NCI-H146 (cell line): ENCODE results near the gene DENND6A.
"Not testable (repeated sequence)": the region's sequence is repeated elsewhere in the genome, so short reads cannot be mapped to it uniquely, and the experiment has no call there.

Experiments
- DNase-seq: peaks from one replicate; lab custom pipeline; 2025; lab: John Stamatoyannopoulos, UW

The DENND6A gene, protein sequence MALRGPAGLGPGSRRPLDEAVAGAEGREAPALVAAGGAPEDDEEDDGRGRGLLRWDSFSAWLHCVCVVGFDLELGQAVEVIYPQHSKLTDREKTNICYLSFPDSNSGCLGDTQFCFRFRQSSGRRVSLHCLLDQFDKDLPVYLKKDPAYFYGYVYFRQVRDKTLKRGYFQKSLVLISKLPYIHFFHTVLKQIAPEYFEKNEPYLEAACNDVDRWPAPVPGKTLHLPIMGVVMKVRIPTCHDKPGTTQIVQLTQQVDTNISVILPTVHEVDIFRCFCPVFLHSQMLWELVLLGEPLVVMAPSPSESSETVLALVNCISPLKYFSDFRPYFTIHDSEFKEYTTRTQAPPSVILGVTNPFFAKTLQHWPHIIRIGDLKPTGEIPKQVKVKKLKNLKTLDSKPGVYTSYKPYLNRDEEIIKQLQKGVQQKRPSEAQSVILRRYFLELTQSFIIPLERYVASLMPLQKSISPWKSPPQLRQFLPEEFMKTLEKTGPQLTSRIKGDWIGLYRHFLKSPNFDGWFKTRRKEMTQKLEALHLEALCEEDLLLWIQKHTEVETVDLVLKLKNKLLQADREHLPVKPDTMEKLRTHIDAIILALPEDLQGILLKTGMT

GRCh38 chr3:57692396-57693147 is at the start of gene DENND6A:
Gene DENND6A (minus strand): TSS chr3:57693077. CDS start chr3:57693018, 59 bp downstream.
- DNase-seq: peak; percentile 93

DNA sequence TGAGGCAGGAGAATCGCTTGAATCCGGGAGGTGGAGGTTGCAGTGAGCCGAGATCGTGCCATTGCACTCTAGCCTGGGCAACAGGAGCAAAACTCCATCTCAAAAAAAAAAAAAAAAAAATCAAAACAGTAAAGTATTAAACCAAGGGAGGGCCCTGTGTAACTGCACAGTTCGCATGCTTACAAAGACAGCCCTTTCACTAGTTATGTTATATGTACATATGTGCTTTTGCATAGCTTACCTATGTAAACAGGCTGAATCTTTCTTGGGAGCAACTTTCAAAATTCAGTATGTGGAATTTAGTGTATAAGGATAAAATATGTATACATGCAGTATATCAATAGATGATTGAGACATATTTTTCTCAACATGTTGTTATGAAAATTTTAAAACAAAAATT is 47.1 kb upstream of the DENND6A start:
- DNase-seq: no peak

DNA sequence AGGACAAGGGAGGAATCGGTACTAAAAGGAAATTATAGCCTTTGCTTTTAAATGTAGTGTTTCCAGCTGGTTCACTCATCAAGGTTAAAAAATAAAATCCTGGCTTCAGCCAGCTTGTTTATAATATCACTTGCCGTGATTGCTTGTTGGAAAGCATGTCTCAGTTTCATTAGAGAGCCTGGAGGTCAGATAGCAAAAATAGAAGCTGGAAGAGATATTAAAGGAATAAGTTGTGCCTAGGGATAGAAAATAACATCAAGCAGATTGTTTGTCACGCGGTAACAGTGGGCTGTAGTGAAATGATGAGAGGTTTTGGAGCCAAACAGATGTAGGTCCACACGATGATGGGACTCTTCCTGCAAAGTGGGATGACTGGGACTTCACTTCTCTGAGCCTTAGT is 45.5 kb upstream of the DENND6A start:
- no peak for DNase-seq

DNA sequence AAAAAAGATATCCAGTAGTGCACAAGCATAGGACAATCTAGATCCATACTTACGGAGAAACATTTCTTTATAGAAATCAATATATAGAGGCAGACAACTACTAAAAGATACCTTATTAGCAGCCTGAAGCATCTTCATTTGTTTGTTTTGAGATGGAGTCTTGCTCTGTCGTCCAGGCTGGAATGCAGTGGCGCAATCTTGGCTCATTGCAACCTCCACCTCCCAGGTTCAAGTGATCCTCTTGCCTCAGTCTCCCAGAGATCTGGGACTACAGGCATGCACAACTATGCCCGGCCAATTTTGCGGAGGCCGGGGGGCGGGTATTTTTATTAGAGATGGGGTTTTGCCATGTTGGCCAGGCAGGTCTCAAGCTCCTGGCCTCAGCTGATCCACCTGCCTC is 45.0 kb upstream of the DENND6A start:
- DNase-seq: no peak

- DNase-seq: no peak
Measured at GRCh38 chr3:57735405-57735804, 42.5 kb upstream of the DENND6A start.

GRCh38 chr3:57733790-57734189 is 40.9 kb upstream of the DENND6A start:
- DNase-seq: no peak

GRCh38 chr3:57731311-57731710 is 38.4 kb upstream of the DENND6A start:
- no peak for DNase-seq

DNA sequence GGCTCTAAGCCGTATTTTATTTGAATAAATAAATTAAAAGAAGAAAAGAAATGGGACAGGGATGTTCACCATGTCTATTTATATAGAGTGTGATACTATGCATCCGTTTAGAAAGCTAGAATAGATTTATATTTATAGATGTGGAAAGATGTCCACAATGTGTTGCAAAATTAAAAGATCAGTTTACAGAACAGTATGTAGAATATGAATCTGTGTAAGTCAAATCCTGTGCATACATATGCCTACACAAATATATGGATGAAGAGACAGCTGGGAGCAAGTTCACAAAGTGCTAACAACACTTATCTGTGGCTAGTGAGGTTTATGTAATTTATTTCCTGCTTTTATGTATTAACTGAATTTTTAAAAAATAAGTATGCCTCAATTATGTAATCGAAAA is 37.8 kb upstream of the DENND6A start:
- DNase-seq: no peak

GRCh38 chr3:57729334-57730045 is 36.6 kb upstream of the DENND6A start:
- DNase-seq: no peak

GRCh38 chr3:57727106-57727505 is 34.2 kb upstream of the DENND6A start:
- no peak for DNase-seq

GRCh38 chr3:57726397-57726796 is 33.5 kb upstream of the DENND6A start:
- no peak for DNase-seq

- no peak for DNase-seq
Measured at GRCh38 chr3:57718118-57718517, 25.2 kb upstream of the DENND6A start.

GRCh38 chr3:57717205-57717868 is 24.5 kb upstream of the DENND6A start:
- no peak for DNase-seq

DNA sequence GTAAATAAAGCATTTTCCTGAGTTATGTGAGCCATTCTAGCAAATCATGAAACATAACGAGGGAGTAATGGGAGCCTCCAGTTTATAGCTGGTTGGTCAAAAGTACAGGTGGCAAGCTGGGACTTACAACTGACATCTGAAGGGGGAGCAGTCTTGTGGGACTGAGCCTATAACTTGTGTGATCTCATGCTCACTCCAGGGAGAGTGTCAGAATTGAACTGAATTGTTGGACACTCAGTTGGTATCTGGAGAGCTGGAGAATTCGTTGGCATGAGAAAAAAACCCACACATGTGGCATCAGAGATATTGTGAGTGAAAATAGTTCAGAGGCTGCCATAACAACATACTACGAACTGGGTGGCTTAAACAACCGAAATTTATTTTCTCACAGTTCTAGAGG is 22.8 kb upstream of the DENND6A start:
- DNase-seq: no peak

- DNase-seq: no peak
Measured at GRCh38 chr3:57709559-57709958, 16.7 kb upstream of the DENND6A start.

GRCh38 chr3:57709031-57709430 is 16.2 kb upstream of the DENND6A start:
- DNase-seq: no peak

DNA sequence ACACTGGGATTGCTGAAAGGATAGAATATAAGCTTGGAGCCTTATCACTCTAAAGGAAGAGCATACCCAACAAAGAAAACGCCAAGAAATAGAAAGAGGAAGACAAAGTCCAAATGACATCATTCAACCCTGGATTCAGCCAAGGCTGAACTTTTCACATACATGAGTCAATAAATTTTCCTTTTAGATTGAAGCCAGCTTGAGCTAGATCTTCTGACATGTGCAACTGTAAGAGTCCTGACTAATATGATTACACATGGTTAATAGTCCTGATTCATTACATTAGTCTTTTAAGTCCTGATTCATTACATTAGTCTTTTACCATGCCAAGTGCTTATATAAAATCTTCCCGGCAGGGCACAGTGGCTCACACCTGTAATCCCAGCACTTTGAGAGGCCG is 13.6 kb upstream of the DENND6A start:
- DNase-seq: no peak

DNA sequence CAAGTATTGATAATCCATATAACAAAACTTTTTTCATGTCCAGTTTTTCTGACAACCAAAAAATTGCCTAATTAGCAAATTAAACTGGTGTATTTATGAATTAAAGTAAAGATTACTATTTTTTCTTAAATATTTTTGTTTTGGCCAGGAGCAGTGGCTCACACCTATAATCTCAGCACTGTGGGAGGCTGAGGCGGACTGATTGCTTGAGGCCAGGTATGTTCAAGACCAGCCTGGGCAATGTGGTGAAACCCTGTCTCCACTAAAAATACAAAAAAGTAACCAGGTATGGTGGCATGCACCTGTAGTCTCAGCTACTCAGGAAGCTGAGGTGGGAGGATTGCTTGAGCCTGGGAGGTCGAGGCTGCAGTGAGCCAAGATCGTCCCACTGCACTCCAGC is 12.5 kb upstream of the DENND6A start:
- not testable (repeated sequence) for DNase-seq

DNA sequence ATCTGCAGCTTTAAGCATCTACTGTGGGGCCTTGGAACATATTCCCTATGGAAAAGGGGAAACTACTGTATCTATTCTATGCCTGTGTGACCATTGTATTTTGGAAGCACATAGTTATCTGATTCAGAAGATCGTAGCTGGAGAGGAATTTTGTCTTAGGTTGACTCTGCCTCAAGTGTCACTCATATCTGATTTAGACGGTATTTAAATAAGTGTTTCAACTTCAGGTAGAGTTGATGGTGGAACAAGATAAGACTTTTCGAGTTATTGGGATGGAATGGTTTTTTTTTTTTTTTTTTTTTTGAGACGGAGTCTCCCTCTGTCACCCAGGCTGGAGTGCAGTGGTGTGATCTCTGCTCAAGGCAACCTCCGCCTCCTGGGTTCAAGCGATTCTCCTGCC is 8.9 kb upstream of the DENND6A start:
- no peak for DNase-seq

- DNase-seq: no peak
Measured at GRCh38 chr3:57700737-57701136, 7.9 kb upstream of the DENND6A start.

DNA sequence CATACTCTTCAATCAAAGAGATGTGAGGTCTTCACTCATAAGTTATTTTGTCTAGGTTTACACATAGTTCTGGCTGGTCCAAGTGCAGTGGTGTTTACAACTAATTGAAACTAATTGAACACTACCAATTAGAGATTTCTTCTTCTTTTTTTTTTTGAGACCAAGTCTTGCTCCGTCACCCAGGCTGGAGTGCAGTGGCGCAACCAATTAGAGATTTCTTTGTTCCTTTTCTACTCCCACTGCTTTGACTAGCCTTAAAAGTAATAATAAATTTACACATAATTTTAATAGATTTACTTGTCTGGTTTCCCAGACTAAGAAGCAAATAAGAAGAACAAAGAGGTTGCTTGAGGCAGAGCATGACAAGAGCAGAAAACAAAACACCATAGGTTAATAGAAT is 6.7 kb upstream of the DENND6A start:
- no peak for DNase-seq

GRCh38 chr3:57696801-57697321 is 4.0 kb upstream of the DENND6A start:
- no peak for DNase-seq
